GM12878 (cell line): ENCODE data around the gene PGR. TPM values are rescaled to one million over a fixed set of nuclear protein-coding genes. Genes with fewer than 3 reads are reported as not detected.

Experiments
- ATAC-seq: fragments of 200-7000 bp; cut with Tn5 transposase; 3 replicates; pipeline ENCODE4 v1.9.1; 2020; ENCODE audit warnings: mild to moderate bottlenecking, moderate library complexity
- BruUV-seq: library from RNA; stranded (reverse); fragments of 400-500 nt; replicated peaks from 2 replicates; lab custom pipeline; 2021; lab: Mats Ljungman, UMichigan
- CTCF ChIA-PET: fragments of 300-600 bp; sonication (Branson Sonifier 250); formaldehyde crosslinking; extraction: SDS; loops from one replicate; lab custom pipeline; 2021; ENCODE audit warnings: inconsistent platforms; lab: Yijun Ruan, JAX
- POLR2A ChIA-PET: fragments of 350-600 bp; formaldehyde crosslinking; extraction: SDS; loops from one replicate; lab custom pipeline; 2021; ENCODE audit warnings: inconsistent platforms; lab: Charles Lee
- RAD21 ChIA-PET: fragments of 300-600 bp; sonication (Branson Sonifier 250); formaldehyde crosslinking; loops from one replicate; lab custom pipeline; 2023; ENCODE audit warnings: antibody characterized with exemption; ENCODE audit not compliant: unreplicated experiment; lab: Charles Lee
- SMC1A ChIA-PET: fragments of 300-600 bp; sonication (Branson Sonifier 250); formaldehyde crosslinking; loops from one replicate; lab custom pipeline; 2023; ENCODE audit not compliant: unreplicated experiment, uncharacterized antibody; lab: Charles Lee
- DNase-seq: peaks from one replicate; pipeline ENCODE4 v3.0.0-alpha.2; 2011; ENCODE audit warnings: low read depth, low spot score
- FAIRE-seq: peaks from 3 replicates; lab custom pipeline; 2011; peaks lifted over from hg19 to GRCh38; lab: Jason Lieb, UNC
- H2AFZ ChIP-seq: 2 replicates; pipeline ENCODE4 v1.6.0; 2011; ENCODE audit warnings: low read depth, low read length, control low read depth; ENCODE audit not compliant: control insufficient read depth
- H3K27ac ChIP-seq: 2 replicates; pipeline ENCODE4 v1.5.1; 2011; ENCODE audit warnings: control low read depth; ENCODE audit not compliant: control insufficient read depth, insufficient read depth
- H3K27me3 ChIP-seq, 2 experiments: replicated peaks in 1 of 2; 2 replicates each; pipeline versions ENCODE4 v1.6.0 to v1.6.1; 2011; ENCODE audit warnings: low read length in 1 of 2; ENCODE audit not compliant: control insufficient read depth in 2 of 2, insufficient read depth in 2 of 2
- H3K36me3 ChIP-seq, 2 experiments: 2 replicates each; pipeline ENCODE4 v1.5.1; 2011; ENCODE audit warnings: low read length in 1 of 2; ENCODE audit not compliant: control insufficient read depth in 2 of 2, insufficient read depth in 2 of 2
- H3K4me1 ChIP-seq: 2 replicates; pipeline ENCODE4 v1.6.1; 2011; ENCODE audit warnings: mild to moderate bottlenecking, low read length, moderate library complexity, mixed read lengths; ENCODE audit not compliant: control insufficient read depth, insufficient read depth
- H3K4me2 ChIP-seq: 2 replicates; pipeline ENCODE4 v1.6.0; 2011; ENCODE audit warnings: control low read depth; ENCODE audit not compliant: control insufficient read depth, insufficient read depth
- H3K4me3 ChIP-seq: fragments of 200-600 bp; sonication (generic); 2 replicates; pipeline ENCODE4 v1.5.1; 2016
- H3K79me2 ChIP-seq: 2 replicates; pipeline ENCODE4 v1.6.0; 2011; ENCODE audit warnings: low read length; ENCODE audit not compliant: control insufficient read depth, insufficient read depth
- H3K9ac ChIP-seq: 2 replicates; pipeline ENCODE4 v1.8.0; 2011; ENCODE audit warnings: low read length, control low read depth, mixed read lengths; ENCODE audit not compliant: control insufficient read depth, insufficient read depth
- H3K9me3 ChIP-seq: replicated peaks from 3 replicates; pipeline ENCODE4 v1.5.1; 2011; ENCODE audit warnings: mild to moderate bottlenecking, low read length; ENCODE audit not compliant: control insufficient read depth, insufficient read depth
- H4K20me1 ChIP-seq: 2 replicates; pipeline ENCODE4 v1.6.0; 2011; ENCODE audit not compliant: control insufficient read depth, insufficient read depth
- NFYB ChIP-seq: IDR thresholded peaks from 2 replicates; pipeline ENCODE4 v1.6.1; 2011; ENCODE audit warnings: low read depth, mild to moderate bottlenecking, low read length, improper control_type of control experiment, moderate library complexity; ENCODE audit not compliant: insufficient read depth
- SUPT20H ChIP-seq: IDR thresholded peaks from 2 replicates; pipeline ENCODE4 v1.6.1; 2011; ENCODE audit warnings: low read depth, mild to moderate bottlenecking, low read length, moderate library complexity, borderline replicate concordance; ENCODE audit not compliant: control insufficient read depth
- TCF7 ChIP-seq: IDR thresholded peaks from 2 replicates; pipeline ENCODE4 v1.6.1; 2014; ENCODE audit warnings: antibody characterized with exemption, borderline replicate concordance
- ZBED1 ChIP-seq: IDR thresholded peaks from 2 replicates; pipeline ENCODE4 v1.6.1; 2016; ENCODE audit warnings: borderline replicate concordance
- ZBTB40 ChIP-seq: fragments of 450-650 bp; IDR thresholded peaks from 2 replicates; pipeline ENCODE4 v1.6.1; 2016; ENCODE audit warnings: mild to moderate bottlenecking, moderate library complexity, borderline replicate concordance
- ZNF592 ChIP-seq: fragments of 450-650 bp; IDR thresholded peaks from 2 replicates; pipeline ENCODE4 v1.6.1; 2017; ENCODE audit warnings: mild to moderate bottlenecking, moderate library complexity
- WGBS: methylation state at CpG from one replicate; pipeline ENCODE4 v1.1.6; 2016; ENCODE audit warnings: low lambda C conversion rate; ENCODE audit not compliant: insufficient replicate concordance, insufficient coverage; ENCODE audit errors: missing lambda C conversion rate; 5-methylcytosine and 5-hydroxymethylcytosine counted together
- in situ Hi-C: fragments of 300-500 bp; cut with MboI; formaldehyde crosslinking; loops from 9 replicates; pipeline ENCODE4 v1.14.3; 2018; ENCODE audit warnings: mixed read lengths
- intact Hi-C: fragments of 100-400 bp; cut with micrococcal nuclease; formaldehyde crosslinking; loops from one replicate; pipeline ENCODE4 v1.14.2; 2022; ENCODE audit not compliant: unreplicated experiment
- polyA plus RNA-seq, 11 experiments: library from polyadenylated mRNA; depleted of rRNA in 4 of 11; unstranded in 6 of 11; stranded (reverse) in 5 of 11; fragments of >200 nt; fragmentation: Nextera tagmentation in 4 of 11; fragmentation: Illumina TruSeq in 1 of 11; extraction: Ambion mirVana in 4 of 11; extraction: Trizol in 1 of 11; gene quantifications; 1 replicate in 1 of 11; 2 replicates in 10 of 11; pipeline versions ENCODE4 v1.2.1 to v1.2.3, GENCODE V29; 2011 to 2016; ENCODE audit warnings: inconsistent platforms in 2 of 11, missing spikeins in 2 of 11, low read depth in 1 of 11
- total RNA-seq, 4 experiments: library from RNA; depleted of rRNA in 3 of 4; stranded (reverse); fragments of >200 nt in 3 of 4; fragmentation: Illumina TruSeq in 1 of 4; extraction: Trizol in 1 of 4; gene quantifications; 2 replicates each; pipeline versions ENCODE4 v1.2.1 to v1.2.3, GENCODE V29; 2013 to 2021
- TF ChIP-seq, protein P1 (sequence below), 3 experiments: IDR thresholded peaks in 2 of 3; conservative IDR thresholded peaks in 1 of 3; 2 replicates each; pipeline ENCODE4 v1.5.1; 2011; ENCODE audit warnings: low read depth in 3 of 3, low read length in 3 of 3, mild to moderate bottlenecking in 3 of 3, control low read depth in 2 of 3, moderate library complexity in 2 of 3, inconsistent platforms in 1 of 3, mixed read lengths in 1 of 3; ENCODE audit not compliant: control insufficient read depth in 2 of 3, insufficient read depth in 1 of 3; ENCODE audit errors: extremely low read depth in 1 of 3

The PGR gene
- total and polyA plus RNA-seq, 10 of the 15 experiments (the other 5 are each of a cell fraction or from before 2014, with no cell fraction given) = 0.01 TPM; not detected in 9

GRCh38 chr11:101046947-101047346 lies 82.7 kb downstream of the PGR start (continued):
- TF ChIP-seq ZNF592 = no peak
- TF ChIP-seq, all 136 proteins: peak for 0

GRCh38 chr11:101045415-101045814 lies 84.2 kb downstream of the PGR start:
- ATAC-seq = no peak
- ChIA-PET CTCF (no interaction called here), SMC1A (interaction anchor here (1.1 kb wide), 1 partner anchor 26 kb away, joined by 4 read pairs; no protein-coding TSS in a partner anchor), RAD21 (no interaction called here), POLR2A (no interaction called here)
- no peak for DNase-seq
- Histone ChIP-seq H3K9ac (no peak overlapping the region), H3K4me2 (no peak overlapping the region), H3K27ac (no peak overlapping the region), H3K27me3 (no peaks in the 10 kb centered on the region), H3K4me3 (no peak overlapping the region), H3K9me3 (no peaks in the 10 kb centered on the region), H3K4me1 (no peaks in the 10 kb centered on the region), H3K79me2 (no peaks in the 10 kb centered on the region), H3K36me3 (no peaks in the 10 kb centered on the region), H4K20me1 (no peaks in the 10 kb centered on the region), H2AFZ (no peak overlapping the region)
- intact Hi-C loops (no loop called here), in situ Hi-C loops (no loop called here)
- FAIRE-seq = no peak
- no TSS peak for BruUV-seq
- WGBS = 0% methylated on average over 1 of the region's 1 CpG
- TF ChIP-seq TCF7 (no peak), ZBED1 (no peak), NFYB (no peak), SUPT20H (no peak), ZBTB40 (no peak)
- TF ChIP-seq, protein P1, sequence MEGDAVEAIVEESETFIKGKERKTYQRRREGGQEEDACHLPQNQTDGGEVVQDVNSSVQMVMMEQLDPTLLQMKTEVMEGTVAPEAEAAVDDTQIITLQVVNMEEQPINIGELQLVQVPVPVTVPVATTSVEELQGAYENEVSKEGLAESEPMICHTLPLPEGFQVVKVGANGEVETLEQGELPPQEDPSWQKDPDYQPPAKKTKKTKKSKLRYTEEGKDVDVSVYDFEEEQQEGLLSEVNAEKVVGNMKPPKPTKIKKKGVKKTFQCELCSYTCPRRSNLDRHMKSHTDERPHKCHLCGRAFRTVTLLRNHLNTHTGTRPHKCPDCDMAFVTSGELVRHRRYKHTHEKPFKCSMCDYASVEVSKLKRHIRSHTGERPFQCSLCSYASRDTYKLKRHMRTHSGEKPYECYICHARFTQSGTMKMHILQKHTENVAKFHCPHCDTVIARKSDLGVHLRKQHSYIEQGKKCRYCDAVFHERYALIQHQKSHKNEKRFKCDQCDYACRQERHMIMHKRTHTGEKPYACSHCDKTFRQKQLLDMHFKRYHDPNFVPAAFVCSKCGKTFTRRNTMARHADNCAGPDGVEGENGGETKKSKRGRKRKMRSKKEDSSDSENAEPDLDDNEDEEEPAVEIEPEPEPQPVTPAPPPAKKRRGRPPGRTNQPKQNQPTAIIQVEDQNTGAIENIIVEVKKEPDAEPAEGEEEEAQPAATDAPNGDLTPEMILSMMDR (IDR thresholded peaks at IDR 0.05 in 2 of 3, conservative IDR thresholded peaks at IDR 0.05 in 1 of 3; ENCODE audit: control insufficient read depth in 2 of 3, extremely low read depth in 1 of 3, insufficient read depth in 1 of 3, low read depth in 3 of 3, low read length in 3 of 3) = no peak
